PC-3 (cell line): Measurements from ENCODE around the gene CXCR4. TPM values are rescaled to one million over a fixed set of nuclear protein-coding genes. Genes with fewer than 3 reads are reported as not detected.

ENCODE experiments used
- ATAC-seq: fragments of 200-7000 bp; cut with Tn5 transposase; 2 replicates; pipeline ENCODE4 v1.9.1; 2020; ENCODE audit warnings: mild to moderate bottlenecking, moderate library complexity
- BruUV-seq: library from RNA; stranded (reverse); fragments of 400-500 nt; replicated peaks from 2 replicates; lab custom pipeline; 2021; lab: Mats Ljungman, UMichigan
- CTCF ChIA-PET: fragments of 300-600 bp; sonication (Branson Sonifier 250); formaldehyde crosslinking; loops from one replicate; lab custom pipeline; 2022; ENCODE audit warnings: antibody characterized with exemption; lab: Charles Lee
- POLR2A ChIA-PET: fragments of 300-600 bp; sonication (Branson Sonifier 250); formaldehyde crosslinking; loops from one replicate; lab custom pipeline; 2022; ENCODE audit warnings: antibody characterized with exemption; ENCODE audit not compliant: unreplicated experiment; lab: Charles Lee
- DNase-seq: peaks from one replicate; pipeline ENCODE4 v3.0.0-alpha.2; 2015
- H2AFZ ChIP-seq: fragments of 300-600 bp; sonication (generic); 2 replicates; pipeline ENCODE4 v1.6.0; 2016; ENCODE audit warnings: antibody characterized with exemption, low read length
- H3F3A ChIP-seq: fragments of 300-600 bp; sonication (generic); one replicate; pipeline ENCODE4 v1.6.0; 2017; ENCODE audit warnings: antibody characterized with exemption, low read length, control low read depth, mild to moderate bottlenecking; ENCODE audit not compliant: unreplicated experiment
- H3K27ac ChIP-seq: fragments of 300-600 bp; sonication (generic); 2 replicates; pipeline ENCODE4 v1.5.1; 2016; ENCODE audit warnings: mild to moderate bottlenecking, low read length
- H3K27me3 ChIP-seq: fragments of 300-600 bp; sonication (generic); 2 replicates; pipeline ENCODE4 v1.6.1; 2016; ENCODE audit warnings: low read length, mixed read lengths
- H3K36me3 ChIP-seq: fragments of 300-600 bp; sonication (generic); 2 replicates; pipeline ENCODE4 v1.6.1; 2016; ENCODE audit warnings: low read depth, mixed run types, low read length, mixed read lengths
- H3K4me1 ChIP-seq: fragments of 300-600 bp; sonication (generic); 2 replicates; pipeline ENCODE4 v1.5.1; 2016; ENCODE audit warnings: low read length; ENCODE audit not compliant: insufficient read depth
- H3K4me2 ChIP-seq: fragments of 300-600 bp; sonication (generic); 2 replicates; pipeline ENCODE4 v1.6.0; 2016; ENCODE audit warnings: low read length
- H3K4me3 ChIP-seq: fragments of 300-600 bp; sonication (generic); 2 replicates; pipeline ENCODE4 v1.5.1; 2016; ENCODE audit warnings: mild to moderate bottlenecking, low read length, mixed read lengths
- H3K79me2 ChIP-seq: fragments of 300-600 bp; sonication (generic); 2 replicates; pipeline ENCODE4 v1.6.1; 2017; ENCODE audit warnings: low read length, mixed read lengths
- H3K9ac ChIP-seq: fragments of 300-600 bp; sonication (generic); 2 replicates; pipeline ENCODE4 v1.6.0; 2016; ENCODE audit warnings: mild to moderate bottlenecking, low read length
- H3K9me2 ChIP-seq: fragments of 300-600 bp; sonication (generic); replicated peaks from 2 replicates; pipeline ENCODE4 v1.6.1; 2016; ENCODE audit warnings: mixed run types, low read length, mixed read lengths
- H3K9me3 ChIP-seq: fragments of 300-600 bp; sonication (generic); 2 replicates; pipeline ENCODE4 v1.6.1; 2016; ENCODE audit warnings: low read length, mixed read lengths
- H4K20me1 ChIP-seq: fragments of 300-600 bp; sonication (generic); 2 replicates; pipeline ENCODE4 v1.6.1; 2016; ENCODE audit warnings: low read length, mixed read lengths
- CTCF ChIP-seq: fragments of 300-600 bp; sonication (generic); conservative IDR thresholded peaks from 2 replicates; pipeline ENCODE4 v1.5.1; 2017; ENCODE audit warnings: antibody characterized with exemption, low read depth, mild to moderate bottlenecking, low read length
- EZH2 ChIP-seq: fragments of 300-600 bp; sonication (generic); IDR thresholded peaks from one replicate; pipeline ENCODE4 v1.6.1; 2017; ENCODE audit warnings: antibody characterized with exemption, mild to moderate bottlenecking, low read length; ENCODE audit not compliant: unreplicated experiment
- EZH2phosphoT487 ChIP-seq: fragments of 300-600 bp; sonication (generic); IDR thresholded peaks from 2 replicates; pipeline ENCODE4 v1.6.1; 2018; ENCODE audit warnings: mild to moderate bottlenecking, antibody characterized with exemption, low read length, borderline replicate concordance
- intact Hi-C: fragments of 100-400 bp; cut with micrococcal nuclease; formaldehyde crosslinking; loops from 2 replicates; pipeline ENCODE4 v1.9.0; 2023
- total RNA-seq: library from RNA; depleted of rRNA; stranded (reverse); fragments of >200 nt; gene quantifications from 2 replicates; pipeline ENCODE4 v1.2.3, GENCODE V29; 2014

CXCR4 gene
- total RNA-seq, 1 experiment from 2014 or later: 2.1 TPM

GRCh38 chr2:136128905-136129304, 11.0 kb upstream of the CXCR4 start:
- H3K4me2 ChIP-seq: no peak overlapping the region
- TF ChIP-seq EZH2phosphoT487 (no peak), EZH2 (no peak), CTCF (no peak)
- no peak overlapping the region for H3K9ac ChIP-seq
- H3K4me1 ChIP-seq: peaks cover 14% of the 10 kb centered on the region; the same call in 1 of the 2 replicates
- no peaks in the 10 kb centered on the region for H3F3A ChIP-seq
- intact Hi-C loops: loop anchor here (10.0 kb wide), 1 partner anchor 246 kb away; no protein-coding TSS in a partner anchor
- CTCF ChIA-PET: no interaction called here
- no peaks in the 10 kb centered on the region for H4K20me1 ChIP-seq
- H3K79me2 ChIP-seq: no peaks in the 10 kb centered on the region
- H3K4me3 ChIP-seq: no peak overlapping the region
- no peaks in the 10 kb centered on the region for H3K9me3 ChIP-seq
- ATAC-seq (peak; percentile 40), DNase-seq (peak; percentile 36)
- no peak overlapping the region for H3K27ac ChIP-seq
- no TSS peak for BruUV-seq
- no peak overlapping the region for H2AFZ ChIP-seq
- H3K27me3 ChIP-seq: peaks cover 37% of the 10 kb centered on the region
- no peaks in the 10 kb centered on the region for H3K9me2 ChIP-seq
- POLR2A ChIA-PET: no interaction called here
- no peaks in the 10 kb centered on the region for H3K36me3 ChIP-seq

- Histone ChIP-seq H3K36me3 (no peaks in the 10 kb centered on the region), H3K4me2 (no peak overlapping the region), H3K9ac (no peak overlapping the region), H3K9me3 (no peaks in the 10 kb centered on the region), H2AFZ (no peak overlapping the region), H3K4me3 (no peak overlapping the region), H3K27me3 (peaks cover 40% of the 10 kb centered on the region), H3F3A (no peaks in the 10 kb centered on the region), H3K9me2 (no peaks in the 10 kb centered on the region), H3K27ac (no peak overlapping the region), H3K79me2 (no peaks in the 10 kb centered on the region), H4K20me1 (no peaks in the 10 kb centered on the region), H3K4me1 (peaks cover 14% of the 10 kb centered on the region; the same call in 1 of the 2 replicates)
- ChIA-PET POLR2A (no interaction called here), CTCF (no interaction called here)
- no TSS peak for BruUV-seq
- TF ChIP-seq CTCF: no peak
- intact Hi-C loops: loop anchor here (10.0 kb wide), 1 partner anchor 246 kb away; no protein-coding TSS in a partner anchor
- ATAC-seq (no peak), DNase-seq (no peak)
Measured at GRCh38 chr2:136128366-136128765, 10.4 kb upstream of the CXCR4 start.

GRCh38 chr2:136127356-136127755, 9.4 kb upstream of the CXCR4 start:
- H3K4me1 ChIP-seq: peaks cover 14% of the 10 kb centered on the region; the same call in 1 of the 2 replicates
- H3K27me3 ChIP-seq: peaks cover 48% of the 10 kb centered on the region
- no peak for TF ChIP-seq CTCF
- TF ChIP-seq EZH2: no peak
- no peak for TF ChIP-seq EZH2phosphoT487
- H3K27ac ChIP-seq: no peak overlapping the region
- intact Hi-C loops: loop anchor here (10.0 kb wide), 1 partner anchor 247 kb away; no protein-coding TSS in a partner anchor
- DNase-seq (no peak), ATAC-seq (no peak)
- no peaks in the 10 kb centered on the region for H3K9me3 ChIP-seq
- ChIA-PET CTCF (no interaction called here), POLR2A (no interaction called here)
- H4K20me1 ChIP-seq: no peaks in the 10 kb centered on the region
- no TSS peak for BruUV-seq
- no peaks in the 10 kb centered on the region for H3K79me2 ChIP-seq
- H3K9ac ChIP-seq: no peak overlapping the region
- H3F3A ChIP-seq: no peaks in the 10 kb centered on the region
- no peaks in the 10 kb centered on the region for H3K9me2 ChIP-seq
- no peaks in the 10 kb centered on the region for H3K36me3 ChIP-seq
- no peak overlapping the region for H2AFZ ChIP-seq
- H3K4me3 ChIP-seq: no peak overlapping the region
- no peak overlapping the region for H3K4me2 ChIP-seq
